HUES6 (cell line): ENCODE measurements around the gene SNX4.
"Not testable (repeated sequence)": the region's sequence is repeated elsewhere in the genome, so short reads cannot be mapped to it uniquely, and the experiment has no call there.

Experiments used
- H3K27ac ChIP-seq: 2 replicates; pipeline ENCODE4 v1.7.0; 2013; ENCODE audit warnings: low read depth, mild to moderate bottlenecking, low read length, inconsistent platforms
- H3K27me3 ChIP-seq: 2 replicates; pipeline ENCODE4 v1.6.1; 2013; ENCODE audit warnings: low read length; ENCODE audit not compliant: control insufficient read depth, insufficient read depth
- H3K36me3 ChIP-seq: 2 replicates; pipeline ENCODE4 v1.6.1; 2013; ENCODE audit warnings: low read length; ENCODE audit not compliant: control insufficient read depth, insufficient read depth
- H3K4me1 ChIP-seq: 2 replicates; pipeline ENCODE4 v1.6.1; 2013; ENCODE audit warnings: low read length; ENCODE audit not compliant: control insufficient read depth, insufficient read depth
- H3K4me3 ChIP-seq: 2 replicates; pipeline ENCODE4 v1.5.1; 2013; ENCODE audit warnings: low read depth, low read length
- H3K9ac ChIP-seq: one replicate; pipeline ENCODE4 v1.6.1; 2013; ENCODE audit warnings: mild to moderate bottlenecking, low read length
- H3K9me3 ChIP-seq: 2 replicates; pipeline ENCODE4 v1.6.1; 2013; ENCODE audit warnings: low read depth, low read length; ENCODE audit not compliant: control insufficient read depth, insufficient read depth

Gene SNX4

DNA sequence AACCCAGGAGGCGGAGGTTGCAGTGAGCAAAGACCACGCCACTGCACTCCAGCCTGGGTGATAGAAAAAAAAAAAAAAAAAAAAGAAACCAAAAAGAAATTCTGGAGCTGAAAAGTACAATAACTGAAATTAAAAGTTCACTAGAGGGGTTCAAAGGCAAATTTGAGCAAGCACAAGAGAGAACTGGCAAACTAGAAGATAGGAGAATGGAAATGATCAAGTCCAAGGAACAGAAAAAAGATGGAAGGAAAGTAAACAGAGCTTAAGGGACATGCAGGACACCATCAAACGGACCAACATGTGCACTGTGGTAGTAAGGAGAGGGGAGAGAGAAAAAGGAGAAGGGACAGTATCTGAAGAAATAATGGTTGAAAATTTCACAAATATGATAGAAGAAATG is 12.9 kb downstream of the SNX4 start:
- no peaks in the 10 kb centered on the region for H3K9me3 ChIP-seq
- no peaks in the 10 kb centered on the region for H3K4me1 ChIP-seq
- H3K27me3 ChIP-seq, result no peaks in the 10 kb centered on the region
- H3K9ac ChIP-seq, result no peak overlapping the region
- no peak overlapping the region for H3K4me3 ChIP-seq
- peaks cover 29% of the 10 kb centered on the region for H3K36me3 ChIP-seq
- H3K27ac ChIP-seq, result no peak overlapping the region

DNA sequence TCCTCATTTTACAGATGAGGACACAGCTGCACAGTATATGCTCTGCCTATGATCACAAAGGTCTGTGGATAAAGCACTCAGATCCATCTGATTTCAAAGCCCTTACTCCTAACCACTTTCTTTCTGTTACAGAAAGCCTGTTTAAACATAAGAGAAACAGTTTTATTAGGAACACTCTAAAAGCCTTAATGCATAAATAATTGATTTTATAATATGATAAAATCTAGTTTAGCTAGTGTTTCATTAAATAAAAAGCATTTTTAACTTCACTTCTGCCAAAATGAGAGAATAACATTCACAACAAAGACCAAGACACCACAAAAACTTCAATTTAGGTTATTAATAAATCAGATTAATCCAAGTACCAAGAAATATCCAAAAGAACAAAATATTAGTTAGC is 21.4 kb downstream of the SNX4 start:
- Histone ChIP-seq H3K36me3 (peaks cover 42% of the 10 kb centered on the region), H3K9me3 (no peaks in the 10 kb centered on the region)

DNA sequence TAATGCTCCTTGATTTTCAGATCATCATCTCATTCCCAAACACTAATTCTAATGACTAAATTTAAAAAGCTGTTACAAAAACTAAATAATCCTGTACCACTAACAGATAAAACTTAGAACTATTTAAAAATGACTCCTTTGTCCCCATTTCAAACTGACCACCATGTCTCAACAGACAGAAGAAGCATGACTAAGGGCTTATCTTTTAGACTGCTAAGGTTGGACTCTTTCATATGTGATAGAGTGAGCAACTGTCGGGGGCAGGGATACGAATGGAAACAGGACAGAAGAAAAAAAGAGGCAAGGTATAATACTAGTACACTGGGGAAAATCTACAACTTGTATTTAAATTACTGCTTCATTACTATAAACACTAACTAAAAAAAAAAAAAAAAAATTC is 23.3 kb downstream of the SNX4 start:
- H3K27ac ChIP-seq, result no peak overlapping the region
- H3K4me3 ChIP-seq, result no peak overlapping the region
- no peaks in the 10 kb centered on the region for H3K27me3 ChIP-seq
- H3K36me3 ChIP-seq, result peaks cover 44% of the 10 kb centered on the region
- H3K9ac ChIP-seq, result no peak overlapping the region
- H3K4me1 ChIP-seq, result no peaks in the 10 kb centered on the region
- no peaks in the 10 kb centered on the region for H3K9me3 ChIP-seq

More for the DNA sequence above, 21.4 kb downstream of the SNX4 start:
- H3K27ac ChIP-seq, result no peak overlapping the region
- H3K27me3 ChIP-seq, result no peaks in the 10 kb centered on the region
- no peak overlapping the region for H3K4me3 ChIP-seq
- no peaks in the 10 kb centered on the region for H3K4me1 ChIP-seq
- H3K9ac ChIP-seq, result no peak overlapping the region

DNA sequence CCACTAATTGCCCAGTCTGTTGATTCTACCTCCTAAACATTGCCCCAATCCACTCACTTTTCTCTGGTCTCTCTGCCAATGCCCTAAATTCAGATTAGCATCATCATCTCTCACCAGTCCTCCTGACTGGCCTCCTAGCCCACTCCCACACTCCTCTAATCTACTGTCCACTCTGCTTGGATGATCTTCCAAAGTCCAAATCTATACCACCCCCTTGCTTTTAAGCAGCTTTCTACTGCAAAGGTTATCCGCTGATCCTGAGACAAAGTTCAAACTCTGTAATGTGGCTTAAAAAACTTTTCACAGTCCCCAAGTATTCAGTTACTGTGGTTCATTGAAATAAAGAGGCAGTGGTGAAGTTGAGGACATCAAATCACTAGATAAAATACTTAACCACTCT is 37.6 kb downstream of the SNX4 start:
- Histone ChIP-seq H3K27ac (no peak overlapping the region), H3K27me3 (no peaks in the 10 kb centered on the region), H3K4me1 (no peaks in the 10 kb centered on the region), H3K9ac (no peak overlapping the region), H3K9me3 (no peaks in the 10 kb centered on the region), H3K36me3 (peaks cover 22% of the 10 kb centered on the region), H3K4me3 (no peak overlapping the region)

DNA sequence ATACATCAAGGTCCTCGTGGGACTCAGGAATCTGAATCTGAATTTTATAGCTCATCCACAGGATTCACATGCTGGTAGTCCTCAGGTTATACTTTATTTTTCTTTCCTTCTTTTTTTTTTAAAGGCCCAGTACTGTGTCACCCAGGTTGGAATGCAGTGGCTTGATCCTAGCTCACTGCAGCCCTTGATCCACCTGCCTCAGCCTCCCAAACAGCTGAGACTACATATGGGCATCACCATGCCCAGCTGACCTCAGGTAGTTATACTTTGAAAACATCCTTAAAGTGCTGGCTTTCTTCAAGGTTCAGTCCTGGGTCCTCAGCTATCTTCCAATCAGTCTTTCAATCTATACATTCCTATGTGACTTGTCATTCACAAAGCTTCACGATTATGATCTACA is 38.2 kb downstream of the SNX4 start:
- no peaks in the 10 kb centered on the region for H3K4me1 ChIP-seq
- no peaks in the 10 kb centered on the region for H3K27me3 ChIP-seq
- no peak overlapping the region for H3K9ac ChIP-seq
- no peak overlapping the region for H3K27ac ChIP-seq
- H3K36me3 ChIP-seq, result peaks cover 22% of the 10 kb centered on the region
- no peak overlapping the region for H3K4me3 ChIP-seq
- no peaks in the 10 kb centered on the region for H3K9me3 ChIP-seq

DNA sequence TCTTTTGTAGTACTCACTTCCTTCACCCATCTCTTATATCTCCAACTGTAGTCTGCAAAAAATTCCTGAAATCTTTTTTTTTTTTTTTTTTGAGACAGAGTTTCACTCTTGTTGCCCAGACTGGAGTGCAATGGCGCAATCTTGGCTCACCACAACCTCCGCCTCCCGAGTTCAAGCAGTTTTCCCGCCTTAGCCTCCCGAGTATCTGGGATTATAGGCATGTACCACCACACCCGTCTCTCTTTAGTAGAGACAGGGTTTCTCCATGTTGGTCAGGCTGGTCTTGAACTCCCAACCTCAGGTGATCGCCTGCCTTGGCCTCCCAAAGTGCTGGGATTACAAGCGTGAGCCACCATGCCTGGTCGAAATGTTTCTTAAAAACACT is 38.6 kb downstream of the SNX4 start:
- H3K9ac ChIP-seq, H3K9me3 ChIP-seq, H3K27ac ChIP-seq, H3K27me3 ChIP-seq, H3K4me1 ChIP-seq, H3K4me3 ChIP-seq: not testable (repeated sequence)
- H3K36me3 ChIP-seq, result peaks cover 22% of the 10 kb centered on the region

DNA sequence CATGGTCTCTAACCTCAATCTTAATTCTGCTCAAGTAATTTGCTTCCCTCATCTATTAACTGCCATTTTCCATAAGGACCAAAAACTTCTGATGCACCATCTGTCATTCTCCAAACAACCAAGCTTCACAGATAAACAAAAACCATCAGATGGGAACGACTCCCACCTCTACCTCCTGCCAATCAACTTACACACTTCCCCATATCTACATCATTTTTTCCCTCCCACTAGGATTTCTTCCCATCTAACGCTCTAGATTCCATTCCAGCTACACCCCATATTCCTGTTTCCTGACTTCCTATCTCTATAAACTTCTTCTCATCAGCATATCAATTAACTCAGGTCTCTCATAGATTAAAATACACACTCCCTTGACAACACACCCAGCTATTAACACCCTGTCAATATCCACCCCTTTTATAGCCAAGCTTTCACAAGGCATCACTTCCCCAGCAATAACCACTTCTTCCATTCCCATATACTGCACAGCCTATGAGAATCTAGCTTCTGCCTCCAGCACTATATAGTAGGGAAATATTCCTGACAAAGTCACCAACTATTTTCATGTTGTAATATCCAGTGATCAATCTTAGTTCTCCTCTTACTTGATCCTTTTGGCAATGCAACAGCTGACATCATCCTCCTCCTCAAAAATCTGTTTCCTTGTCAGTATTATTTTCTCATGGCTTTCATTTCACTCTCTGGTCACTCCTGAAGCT is 39.2 kb downstream of the SNX4 start:
- no peaks in the 10 kb centered on the region for H3K27me3 ChIP-seq
- H3K9me3 ChIP-seq, result no peaks in the 10 kb centered on the region
- no peak overlapping the region for H3K4me3 ChIP-seq
- H3K4me1 ChIP-seq, result no peaks in the 10 kb centered on the region
- H3K9ac ChIP-seq, result no peak overlapping the region
- H3K36me3 ChIP-seq, result peaks cover 22% of the 10 kb centered on the region
- no peak overlapping the region for H3K27ac ChIP-seq

DNA sequence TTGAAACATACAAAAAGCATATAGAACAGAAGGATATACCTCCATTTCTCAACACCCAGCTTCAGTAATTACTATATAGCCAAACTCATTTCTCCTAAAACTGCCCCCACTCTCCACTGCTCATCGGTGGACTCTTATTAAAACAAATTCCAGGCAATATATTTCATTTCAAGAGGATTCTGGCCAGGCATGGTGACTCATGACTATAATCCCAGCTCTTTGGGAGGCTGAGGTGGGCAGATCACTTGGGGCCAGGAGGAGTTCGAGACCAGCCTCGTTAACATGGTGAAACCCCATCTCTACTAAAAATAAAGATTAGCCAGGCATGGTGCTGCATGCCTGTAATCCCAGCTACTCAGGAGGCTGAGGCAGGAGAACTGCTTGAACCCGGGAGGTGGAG is 40.9 kb downstream of the SNX4 start:
- Histone ChIP-seq H3K9me3 (no peaks in the 10 kb centered on the region), H3K27me3 (no peaks in the 10 kb centered on the region), H3K4me1 (no peaks in the 10 kb centered on the region), H3K36me3 (peaks cover 22% of the 10 kb centered on the region), H3K27ac (no peak overlapping the region), H3K9ac (no peak overlapping the region), H3K4me3 (no peak overlapping the region)

DNA sequence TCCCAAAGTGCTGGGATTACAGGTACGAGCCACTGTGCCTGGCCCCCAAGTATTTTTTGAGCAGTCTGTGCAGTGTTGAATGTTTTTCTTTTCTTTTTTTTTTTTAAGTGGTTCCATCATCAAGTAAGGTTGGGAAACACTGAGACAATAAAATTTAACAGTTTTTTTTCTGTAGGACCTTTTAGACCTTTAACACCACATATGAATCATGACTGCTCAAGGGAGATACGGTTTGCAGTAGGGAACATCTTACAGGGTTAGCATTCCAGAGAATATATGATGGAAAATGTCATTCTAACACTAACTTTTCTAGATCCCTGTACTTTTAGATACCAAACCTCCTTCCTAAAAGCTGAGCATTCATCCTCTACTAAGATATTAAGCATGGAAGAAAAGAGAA is 41.7 kb downstream of the SNX4 start:
- H3K27me3 ChIP-seq, result no peaks in the 10 kb centered on the region
- no peak overlapping the region for H3K27ac ChIP-seq
- H3K4me3 ChIP-seq, result no peak overlapping the region
- H3K9me3 ChIP-seq, result no peaks in the 10 kb centered on the region
- H3K36me3 ChIP-seq, result peaks cover 26% of the 10 kb centered on the region
- no peaks in the 10 kb centered on the region for H3K4me1 ChIP-seq
- H3K9ac ChIP-seq, result no peak overlapping the region

DNA sequence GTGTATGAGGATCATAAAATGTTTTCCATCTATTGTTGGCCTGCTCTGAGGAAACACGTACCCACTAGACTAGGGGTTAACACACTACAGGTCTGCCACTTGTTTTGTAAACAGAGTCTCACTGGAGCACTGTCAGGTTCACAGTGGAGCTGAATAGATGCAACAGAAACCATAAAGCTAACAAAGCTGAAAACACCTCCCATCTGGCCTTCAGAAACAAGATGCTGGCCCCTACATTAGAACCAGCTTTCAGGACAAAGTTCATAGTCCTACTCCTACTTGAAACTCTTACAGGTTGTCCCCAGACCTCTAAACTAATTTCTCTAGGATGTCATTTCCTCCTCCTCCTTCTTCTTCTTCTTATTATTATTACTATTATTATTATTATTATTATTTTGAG is 42.3 kb downstream of the SNX4 start:
- no peaks in the 10 kb centered on the region for H3K4me1 ChIP-seq
- H3K9ac ChIP-seq, result no peak overlapping the region
- no peak overlapping the region for H3K4me3 ChIP-seq
- no peaks in the 10 kb centered on the region for H3K27me3 ChIP-seq
- H3K9me3 ChIP-seq, result no peaks in the 10 kb centered on the region
- H3K36me3 ChIP-seq, result peaks cover 30% of the 10 kb centered on the region
- no peak overlapping the region for H3K27ac ChIP-seq

DNA sequence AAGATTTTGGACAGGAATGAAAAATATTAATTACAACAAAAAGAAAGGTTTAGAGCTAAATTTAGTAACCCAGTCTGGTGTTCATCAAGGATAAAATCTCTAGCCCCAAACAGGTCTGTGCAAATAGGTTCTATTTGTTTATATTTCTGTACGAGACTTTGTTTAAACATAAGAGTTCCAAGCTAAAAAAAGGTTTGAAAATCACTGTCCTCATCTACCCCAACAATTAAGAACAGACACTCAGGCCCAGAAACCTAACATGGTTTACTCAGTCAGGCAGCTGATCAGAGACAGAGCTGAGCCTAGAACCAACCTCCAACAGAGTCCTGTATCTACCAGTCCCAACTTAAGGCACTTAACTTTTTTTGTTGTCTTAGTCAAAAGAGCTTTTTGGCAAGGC is 49.3 kb downstream of the SNX4 start:
- peaks cover 50% of the 10 kb centered on the region for H3K36me3 ChIP-seq
- H3K27ac ChIP-seq, result no peak overlapping the region
- H3K4me3 ChIP-seq, result no peak overlapping the region
- no peaks in the 10 kb centered on the region for H3K9me3 ChIP-seq
- H3K9ac ChIP-seq, result no peak overlapping the region
- no peaks in the 10 kb centered on the region for H3K4me1 ChIP-seq
- no peaks in the 10 kb centered on the region for H3K27me3 ChIP-seq
